Spleen (tissue), 7 donors: ENCODE results near the gene EXOC3.

Source experiments
- CTCF ChIP-seq, 11 experiments: fragments of 200-600 bp in 7 of 11; fragments of 450-650 bp in 4 of 11; sonication (generic) in 4 of 11; IDR thresholded peaks in 8 of 11; conservative IDR thresholded peaks in 3 of 11; 1 replicate in 7 of 11; 2 replicates in 4 of 11; pipeline versions ENCODE4 v1.4.0 to v1.8.0; 2016 to 2021; ENCODE audit warnings: antibody characterized with exemption in 11 of 11, inconsistent platforms in 4 of 11, mild to moderate bottlenecking in 1 of 11
- POLR2A ChIP-seq, 3 donors: fragments of 450-650 bp; IDR thresholded peaks; one replicate each; pipeline ENCODE4 v1.5.1; 2017; ENCODE audit warnings: antibody characterized with exemption in 3 of 3, mild to moderate bottlenecking in 1 of 3
- POLR2AphosphoS5 ChIP-seq, 3 donors: sonication (generic); formaldehyde crosslinking; IDR thresholded peaks; one replicate each; pipeline ENCODE4 v1.5.1; 2017; ENCODE audit warnings: antibody characterized with exemption in 3 of 3
- donor health status: DM: no; HTN: no; CAD: no; lungs with moderate emphysema.
- donor health status: DM: no; HTN: no; CAD: no.
- donor health status: DM: no; HTN: no; CAD: no.

- TF ChIP-seq CTCF (IDR thresholded peaks at IDR 0.05 in 8 of 11, conservative IDR thresholded peaks at IDR 0.05 in 3 of 11) (no peak), POLR2A (IDR thresholded peaks at IDR 0.05) (no peak), POLR2AphosphoS5 (IDR thresholded peaks at IDR 0.05) (no peak)
These were observed 20.4 kb upstream of the EXOC3 start for GRCh38 chr5:422323-423232.
